COR-L47 (cell line): Measurements from ENCODE around the gene TEX264.
A peak's percentile ranks its signal among the peaks of the same experiment; 100 is the strongest.

Source experiments
- DNase-seq: peaks from one replicate; lab custom pipeline; 2025; lab: John Stamatoyannopoulos, UW

The TEX264 gene

GRCh38 chr3:51673802-51674654, 3.0 kb downstream of the TEX264 start:
- DNase-seq, result no peak

DNA sequence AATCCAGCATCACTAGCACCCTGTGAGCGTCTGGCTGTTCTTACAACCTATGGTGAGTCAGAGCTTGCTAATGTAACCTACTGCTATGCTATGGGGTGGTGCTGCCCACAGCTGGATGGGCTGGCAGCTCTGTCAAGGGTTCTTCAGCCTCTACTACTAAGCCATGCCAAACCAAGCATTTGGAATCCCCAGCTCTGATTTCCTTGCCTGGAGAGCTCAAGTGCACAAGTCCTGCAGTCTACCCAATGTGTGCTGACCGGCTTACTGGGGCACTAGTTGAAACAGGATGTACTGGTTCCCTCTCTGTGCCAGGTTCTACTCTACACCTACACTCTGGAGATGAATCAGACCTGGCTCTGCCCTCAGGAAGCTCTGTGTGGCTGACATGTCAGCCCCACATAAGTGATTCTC, 4.2 kb downstream of the TEX264 start:
- DNase-seq, result no peak

DNA sequence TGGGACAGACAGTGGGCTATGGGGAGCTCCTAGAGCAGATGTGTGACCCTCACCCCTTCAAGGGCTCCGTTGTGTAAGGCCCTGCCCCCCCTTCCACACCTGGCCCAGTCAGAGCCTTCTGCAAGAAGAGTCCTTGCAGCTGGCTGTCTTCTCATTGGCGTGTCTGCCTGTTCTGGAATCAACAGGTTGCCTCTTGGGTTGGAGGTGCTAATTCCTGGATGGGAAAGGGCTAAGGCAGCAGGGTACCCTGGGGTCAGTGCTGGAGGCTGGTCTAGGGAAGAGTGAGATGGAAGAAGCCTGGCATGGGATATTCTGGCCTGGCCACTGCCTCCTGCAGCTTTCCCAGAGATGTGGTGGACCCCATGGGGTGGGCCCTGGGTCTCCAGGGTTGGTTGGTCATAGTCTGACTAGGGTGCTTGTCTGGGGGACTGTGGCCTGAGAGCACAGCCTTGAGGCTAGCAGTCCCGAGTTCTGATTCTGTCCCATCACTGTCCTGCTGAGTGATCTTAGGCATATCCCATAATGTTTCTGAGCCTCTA, 5.1 kb downstream of the TEX264 start:
- DNase-seq, result no peak

GRCh38 chr3:51677358-51677757, 6.3 kb downstream of the TEX264 start:
- DNase-seq, result no peak

DNA sequence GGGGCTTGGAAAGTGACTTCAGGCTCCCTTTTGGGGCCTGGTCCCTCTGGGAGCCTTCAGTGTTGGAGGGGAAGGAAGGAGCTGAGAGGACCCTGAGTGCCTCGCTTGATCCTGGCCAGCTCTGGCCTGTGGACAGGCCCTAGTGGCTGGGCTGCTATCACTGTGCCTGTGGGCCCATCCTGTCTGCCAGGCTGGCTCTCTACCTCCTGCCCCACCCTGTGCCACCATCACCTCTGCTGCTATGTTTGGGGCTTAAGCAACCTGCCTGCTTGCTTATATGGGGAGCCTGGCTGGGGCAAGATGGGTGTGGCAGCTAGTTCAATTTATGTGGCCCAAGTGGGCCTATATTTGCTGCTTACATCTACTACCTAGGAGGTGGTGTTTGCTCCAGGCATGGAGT, 7.1 kb downstream of the TEX264 start:
- no peak for DNase-seq

- DNase-seq, result no peak
Measured at GRCh38 chr3:51678641-51679040, 7.6 kb downstream of the TEX264 start.

- no peak for DNase-seq
Measured at GRCh38 chr3:51679318-51679717, 8.3 kb downstream of the TEX264 start.

GRCh38 chr3:51679777-51680176, 8.7 kb downstream of the TEX264 start:
- no peak for DNase-seq

DNA sequence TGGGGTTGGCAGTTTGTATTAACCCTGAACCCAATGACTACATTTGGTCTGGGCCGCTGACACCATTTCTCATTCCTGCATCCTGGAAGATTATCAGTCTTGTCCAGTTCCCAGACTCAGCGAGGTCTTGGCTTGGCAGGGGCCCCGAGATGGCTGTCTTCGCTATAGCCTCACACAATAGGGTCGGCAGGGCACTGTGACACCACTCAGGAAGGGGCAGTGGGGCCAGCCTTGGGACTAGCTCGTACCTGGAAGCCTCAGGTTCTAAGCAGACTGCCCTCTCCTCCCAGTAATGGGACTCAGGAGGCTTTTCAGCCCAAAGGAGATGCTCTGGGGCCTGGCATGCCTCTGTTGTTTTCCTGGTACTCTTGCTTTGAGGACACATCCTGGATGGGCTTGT, 9.1 kb downstream of the TEX264 start:
- no peak for DNase-seq

DNA sequence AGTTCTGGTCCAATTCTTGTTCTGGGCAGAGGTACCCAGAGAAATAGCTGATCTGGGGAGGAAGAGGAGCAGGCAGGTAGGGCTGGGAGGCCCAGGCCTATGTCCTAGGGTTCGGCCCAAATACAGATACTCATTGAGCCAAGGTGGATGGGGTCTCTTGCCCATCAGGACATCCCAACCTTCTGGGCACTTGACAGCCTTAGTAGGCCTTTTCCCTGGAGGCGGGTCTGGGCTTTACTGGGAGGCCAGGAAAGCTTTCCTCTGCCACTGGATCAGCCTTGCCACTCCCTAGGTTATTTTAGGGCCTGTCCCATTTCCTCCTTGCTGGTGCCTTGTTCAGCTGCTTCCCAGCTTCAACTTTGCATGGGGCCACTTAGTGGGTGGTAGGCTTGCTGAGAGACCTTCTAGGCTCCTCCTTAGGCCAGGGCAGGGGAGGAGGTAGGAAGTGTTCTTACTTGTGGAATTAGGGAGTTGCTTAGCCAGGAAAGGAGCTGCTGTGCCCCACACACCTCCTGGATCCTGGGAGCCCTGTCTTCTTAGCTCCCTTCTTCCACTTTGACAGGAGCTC, 9.7 kb downstream of the TEX264 start:
- no peak for DNase-seq

DNA sequence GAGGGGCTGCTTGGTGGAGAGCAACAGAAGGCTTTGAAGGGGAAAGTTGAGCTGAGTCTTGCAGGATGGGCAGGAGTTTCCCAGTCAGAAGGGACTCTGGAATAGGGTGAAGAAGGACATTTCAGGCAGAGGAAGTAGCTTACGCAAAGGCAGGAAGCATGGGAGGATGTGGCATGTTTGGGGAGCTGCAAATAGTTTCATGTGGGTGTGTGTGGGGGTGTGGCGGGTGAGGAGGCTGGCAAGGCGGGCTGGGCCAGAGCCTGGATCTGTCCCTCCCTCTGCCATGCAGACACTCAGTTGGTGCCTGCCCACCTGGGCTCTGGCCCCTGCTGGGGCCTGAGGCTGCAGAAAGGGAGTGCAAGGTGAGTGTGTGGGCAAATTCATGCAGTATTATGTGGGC, 10.4 kb downstream of the TEX264 start:
- DNase-seq, result no peak

- peak; percentile 54 for DNase-seq
Measured at GRCh38 chr3:51682079-51682478, 11.0 kb downstream of the TEX264 start.

- no peak for DNase-seq
Measured at GRCh38 chr3:51682526-51682925, 11.5 kb downstream of the TEX264 start.

- no peak for DNase-seq
Measured at GRCh38 chr3:51683566-51683965, 12.5 kb downstream of the TEX264 start.

DNA sequence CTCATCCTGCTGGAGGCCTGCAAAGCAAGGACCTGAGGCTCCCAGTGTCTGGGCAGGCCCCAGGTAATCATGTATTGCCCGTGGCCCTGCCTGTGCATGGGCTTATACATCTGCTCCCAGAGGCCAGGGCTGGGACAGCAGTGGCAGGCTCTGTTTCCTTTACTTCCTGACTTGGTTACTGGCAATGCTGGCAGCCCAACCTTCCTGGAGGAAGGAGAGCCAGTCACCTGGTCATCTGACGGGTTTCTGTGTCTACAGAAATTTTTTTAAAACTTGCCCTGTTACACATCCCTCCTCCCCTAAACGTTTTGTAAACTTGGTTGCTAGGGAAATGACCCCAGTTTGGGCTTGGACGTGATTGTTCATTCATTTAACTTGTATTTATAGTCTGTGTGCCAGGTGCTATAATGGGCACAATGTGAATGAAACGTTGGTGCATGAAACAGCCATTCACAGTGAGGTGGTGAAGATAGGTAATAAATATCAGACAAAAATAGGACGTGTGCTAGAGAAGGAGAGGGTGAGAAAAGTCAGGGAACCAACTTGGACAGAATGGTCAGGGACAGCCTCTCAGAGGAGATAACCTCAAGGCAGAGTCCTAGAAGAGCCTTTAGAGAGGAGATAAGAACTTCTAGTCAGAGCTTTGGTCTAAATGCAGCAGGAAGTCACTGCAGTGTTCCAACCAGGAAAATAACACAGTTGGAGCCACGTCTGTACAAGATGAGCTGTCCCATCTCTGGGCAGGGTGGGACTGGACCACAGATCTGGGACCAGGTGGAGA, 14.1 kb downstream of the TEX264 start:
- DNase-seq, result no peak

DNA sequence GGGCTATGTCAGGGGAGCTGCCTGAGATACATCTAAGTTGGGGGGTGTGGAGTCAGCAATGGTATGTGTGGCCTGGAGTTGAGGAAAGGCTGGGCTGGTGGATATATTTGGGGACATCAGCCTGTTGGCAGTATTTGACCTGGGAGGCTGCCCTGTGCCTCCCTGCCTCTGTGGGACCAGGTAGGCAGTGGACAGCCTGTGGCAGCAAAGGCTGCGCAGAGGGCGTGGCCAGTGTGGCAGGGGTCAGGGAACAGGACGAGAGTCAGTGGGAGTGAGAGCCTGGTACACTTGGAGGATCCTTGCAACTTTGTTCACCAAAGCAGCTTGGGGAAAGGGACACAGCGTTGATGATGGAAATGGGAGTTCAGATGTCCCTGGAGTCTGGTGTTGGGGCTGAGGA, 15.0 kb downstream of the TEX264 start:
- no peak for DNase-seq

- DNase-seq, result no peak
Measured at GRCh38 chr3:51686512-51687215, 15.6 kb downstream of the TEX264 start.

DNA sequence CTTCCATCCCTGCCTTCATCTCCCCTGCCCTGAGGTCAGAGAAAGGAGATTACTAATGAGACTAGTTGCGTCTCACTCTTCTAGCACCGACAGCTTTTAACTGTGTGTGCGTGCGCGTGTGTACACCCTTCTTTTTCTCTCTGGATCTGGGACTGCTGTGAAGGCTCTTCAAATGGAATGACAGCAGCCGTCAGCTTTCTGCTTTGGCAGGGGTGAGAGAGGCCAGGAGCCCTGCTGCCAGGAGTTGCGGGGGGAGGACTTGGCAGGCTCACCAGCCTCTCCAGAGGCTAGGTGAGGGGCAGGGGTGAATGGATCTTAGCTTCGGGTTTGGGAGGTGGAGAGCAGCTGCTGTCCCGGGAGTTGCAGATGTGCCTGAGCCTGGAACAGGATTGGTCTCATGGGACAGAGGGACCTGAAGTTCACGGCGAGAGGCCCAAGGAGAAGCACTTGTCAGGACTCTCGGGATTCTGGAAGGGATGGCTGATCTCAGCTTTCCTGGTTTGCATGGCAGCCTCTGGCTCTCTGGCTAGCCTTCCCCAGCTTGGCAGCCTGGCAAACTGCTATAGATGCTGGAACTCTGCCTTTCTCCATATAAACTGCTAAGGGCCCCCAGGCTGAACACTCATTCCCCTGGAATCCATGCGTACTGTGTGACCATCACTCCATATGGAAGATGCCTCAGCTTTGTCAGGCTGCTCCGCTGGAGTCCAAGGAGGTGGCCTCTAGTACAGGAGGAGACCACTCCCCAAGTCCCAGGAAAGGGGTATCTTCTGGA, 16.6 kb downstream of the TEX264 start:
- DNase-seq, result no peak

- DNase-seq, result no peak
Measured at GRCh38 chr3:51688206-51688600, 17.2 kb downstream of the TEX264 start.

DNA sequence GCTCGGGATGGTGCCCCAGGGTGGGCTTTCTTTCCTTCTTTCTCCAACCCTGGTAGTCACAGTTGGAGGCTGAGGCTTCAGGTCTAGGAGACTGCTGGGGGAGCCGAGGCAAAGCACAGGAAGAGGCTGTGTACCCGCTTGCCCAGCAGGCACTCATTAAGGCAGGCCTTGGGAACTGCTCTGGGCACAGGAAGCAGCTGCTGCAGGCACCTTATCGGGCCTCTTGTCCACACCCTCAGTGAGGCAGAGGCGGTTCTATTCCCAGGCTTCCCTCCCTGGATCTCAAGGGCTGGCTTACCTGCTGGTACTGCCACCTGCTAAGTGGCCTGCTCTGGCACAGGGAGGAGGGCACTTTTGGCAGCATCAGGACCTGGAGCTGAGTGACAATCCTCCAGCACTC, 20.0 kb downstream of the TEX264 start:
- DNase-seq, result peak; percentile 54

- no peak for DNase-seq
Measured at GRCh38 chr3:51691949-51692348, 20.9 kb downstream of the TEX264 start.
